Measurements from ENCODE around the gene CRBN. TPM values are rescaled to one million over a fixed set of nuclear protein-coding genes. Genes with fewer than 3 reads are reported as not detected.

The CRBN gene
- total and polyA plus RNA-seq, 2 of the 13 experiments (the other 11 are each of a cell fraction or from before 2014, with no cell fraction given), result 30.8 to 36.1 TPM

DNA sequence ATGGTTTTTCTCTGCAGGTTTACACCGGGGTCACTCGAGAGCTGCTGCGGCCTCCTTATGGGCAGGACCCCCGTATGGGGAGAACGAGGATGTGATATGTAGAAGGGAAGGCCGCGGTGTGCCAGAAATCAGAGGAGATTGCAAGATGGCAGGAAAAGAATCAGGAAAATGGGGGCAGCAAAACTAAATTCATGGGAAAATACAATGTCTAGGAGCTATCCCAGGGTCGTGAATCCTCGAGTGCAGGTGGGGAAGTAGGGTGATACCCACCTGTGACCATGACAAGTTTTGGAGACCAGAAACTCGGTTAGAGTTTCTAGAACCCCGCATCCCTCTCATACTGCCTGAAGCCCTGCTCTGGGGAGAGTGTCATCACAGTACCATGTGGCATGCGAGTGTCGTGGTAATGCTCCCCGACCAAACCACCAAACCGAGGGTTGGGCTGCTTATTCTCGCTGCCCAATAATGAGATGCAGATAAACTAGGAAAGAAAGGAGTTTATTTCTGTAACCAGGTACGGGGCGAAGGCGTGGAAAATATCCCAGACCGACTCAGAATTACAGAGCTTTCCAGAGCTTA is 52.0 kb downstream of the CRBN start (continued):
- TF ChIP-seq, protein P1, sequence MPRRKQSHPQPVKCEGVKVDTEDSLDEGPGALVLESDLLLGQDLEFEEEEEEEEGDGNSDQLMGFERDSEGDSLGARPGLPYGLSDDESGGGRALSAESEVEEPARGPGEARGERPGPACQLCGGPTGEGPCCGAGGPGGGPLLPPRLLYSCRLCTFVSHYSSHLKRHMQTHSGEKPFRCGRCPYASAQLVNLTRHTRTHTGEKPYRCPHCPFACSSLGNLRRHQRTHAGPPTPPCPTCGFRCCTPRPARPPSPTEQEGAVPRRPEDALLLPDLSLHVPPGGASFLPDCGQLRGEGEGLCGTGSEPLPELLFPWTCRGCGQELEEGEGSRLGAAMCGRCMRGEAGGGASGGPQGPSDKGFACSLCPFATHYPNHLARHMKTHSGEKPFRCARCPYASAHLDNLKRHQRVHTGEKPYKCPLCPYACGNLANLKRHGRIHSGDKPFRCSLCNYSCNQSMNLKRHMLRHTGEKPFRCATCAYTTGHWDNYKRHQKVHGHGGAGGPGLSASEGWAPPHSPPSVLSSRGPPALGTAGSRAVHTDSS (CRISPR knock-in tag; conservative IDR thresholded peaks at IDR 0.05), result no peak
- no peak for TF ChIP-seq ZNF782 (CRISPR knock-in tag; IDR thresholded peaks at IDR 0.05; ENCODE audit: borderline replicate concordance)
- TF ChIP-seq, protein P2, sequence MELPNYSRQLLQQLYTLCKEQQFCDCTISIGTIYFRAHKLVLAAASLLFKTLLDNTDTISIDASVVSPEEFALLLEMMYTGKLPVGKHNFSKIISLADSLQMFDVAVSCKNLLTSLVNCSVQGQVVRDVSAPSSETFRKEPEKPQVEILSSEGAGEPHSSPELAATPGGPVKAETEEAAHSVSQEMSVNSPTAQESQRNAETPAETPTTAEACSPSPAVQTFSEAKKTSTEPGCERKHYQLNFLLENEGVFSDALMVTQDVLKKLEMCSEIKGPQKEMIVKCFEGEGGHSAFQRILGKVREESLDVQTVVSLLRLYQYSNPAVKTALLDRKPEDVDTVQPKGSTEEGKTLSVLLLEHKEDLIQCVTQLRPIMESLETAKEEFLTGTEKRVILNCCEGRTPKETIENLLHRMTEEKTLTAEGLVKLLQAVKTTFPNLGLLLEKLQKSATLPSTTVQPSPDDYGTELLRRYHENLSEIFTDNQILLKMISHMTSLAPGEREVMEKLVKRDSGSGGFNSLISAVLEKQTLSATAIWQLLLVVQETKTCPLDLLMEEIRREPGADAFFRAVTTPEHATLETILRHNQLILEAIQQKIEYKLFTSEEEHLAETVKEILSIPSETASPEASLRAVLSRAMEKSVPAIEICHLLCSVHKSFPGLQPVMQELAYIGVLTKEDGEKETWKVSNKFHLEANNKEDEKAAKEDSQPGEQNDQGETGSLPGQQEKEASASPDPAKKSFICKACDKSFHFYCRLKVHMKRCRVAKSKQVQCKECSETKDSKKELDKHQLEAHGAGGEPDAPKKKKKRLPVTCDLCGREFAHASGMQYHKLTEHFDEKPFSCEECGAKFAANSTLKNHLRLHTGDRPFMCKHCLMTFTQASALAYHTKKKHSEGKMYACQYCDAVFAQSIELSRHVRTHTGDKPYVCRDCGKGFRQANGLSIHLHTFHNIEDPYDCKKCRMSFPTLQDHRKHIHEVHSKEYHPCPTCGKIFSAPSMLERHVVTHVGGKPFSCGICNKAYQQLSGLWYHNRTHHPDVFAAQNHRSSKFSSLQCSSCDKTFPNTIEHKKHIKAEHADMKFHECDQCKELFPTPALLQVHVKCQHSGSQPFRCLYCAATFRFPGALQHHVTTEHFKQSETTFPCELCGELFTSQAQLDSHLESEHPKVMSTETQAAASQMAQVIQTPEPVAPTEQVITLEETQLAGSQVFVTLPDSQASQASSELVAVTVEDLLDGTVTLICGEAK (IDR thresholded peaks at IDR 0.05), result no peak
- TF ChIP-seq, protein P2 (CRISPR knock-in tag; IDR thresholded peaks at IDR 0.05), result no peak
- TF ChIP-seq GABPB1 (CRISPR knock-in tag; IDR thresholded peaks at IDR 0.05), result no peak
- TF ChIP-seq KLF13 (CRISPR knock-in tag; IDR thresholded peaks at IDR 0.05), result no peak
- no peak for TF ChIP-seq GTF3A (CRISPR knock-in tag; conservative IDR thresholded peaks at IDR 0.05)

All from HepG2 (cell line).